Globus pallidus (tissue), 1 donor: ENCODE results near the gene GALNTL6.

Experiments used
- DNase-seq: peaks from one replicate; pipeline ENCODE4 v3.0.0-alpha.2; 2015; ENCODE audit warnings: low spot score

GALNTL6 gene

GRCh38 chr4:172207258-172207657 is 394.1 kb downstream of the GALNTL6 start:
- peak; percentile 24 for DNase-seq

- DNase-seq, result peak; percentile 22
These were observed 394.7 kb downstream of the GALNTL6 start for GRCh38 chr4:172207886-172208285.

- no peak for DNase-seq
These were observed 407.5 kb downstream of the GALNTL6 start for GRCh38 chr4:172220679-172221078.

- DNase-seq, result no peak
These were observed 412.3 kb downstream of the GALNTL6 start for GRCh38 chr4:172225457-172225856.

- no peak for DNase-seq
These were observed 419.8 kb downstream of the GALNTL6 start for GRCh38 chr4:172232966-172233365.

GRCh38 chr4:172243551-172243950 is 430.3 kb downstream of the GALNTL6 start:
- no peak for DNase-seq

- DNase-seq, result no peak
These were observed 432.3 kb downstream of the GALNTL6 start for GRCh38 chr4:172245516-172245915.

GRCh38 chr4:172253409-172253808 is 440.2 kb downstream of the GALNTL6 start:
- DNase-seq, result no peak

- DNase-seq, result no peak
These were observed 443.6 kb downstream of the GALNTL6 start for GRCh38 chr4:172256820-172257219.

GRCh38 chr4:172270397-172270796 is 457.2 kb downstream of the GALNTL6 start:
- no peak for DNase-seq

- DNase-seq, result no peak
These were observed 473.9 kb downstream of the GALNTL6 start for GRCh38 chr4:172287117-172287516.

- DNase-seq, result no peak
These were observed 492.5 kb downstream of the GALNTL6 start for GRCh38 chr4:172305698-172306097.

GRCh38 chr4:172308078-172308477 is 494.9 kb downstream of the GALNTL6 start:
- DNase-seq, result no peak

- DNase-seq, result no peak
These were observed 498.5 kb downstream of the GALNTL6 start for GRCh38 chr4:172311682-172312081.

GRCh38 chr4:172323288-172323687 is 510.1 kb downstream of the GALNTL6 start:
- no peak for DNase-seq

- no peak for DNase-seq
These were observed 531.2 kb downstream of the GALNTL6 start for GRCh38 chr4:172344308-172344938.

GRCh38 chr4:172348426-172348825 is 535.2 kb downstream of the GALNTL6 start:
- DNase-seq, result no peak

- DNase-seq, result no peak
These were observed 539.2 kb downstream of the GALNTL6 start for GRCh38 chr4:172352356-172352755.

- DNase-seq, result no peak
These were observed 542.8 kb downstream of the GALNTL6 start for GRCh38 chr4:172356016-172356415.

- no peak for DNase-seq
These were observed 543.9 kb downstream of the GALNTL6 start for GRCh38 chr4:172357006-172357540.

- no peak for DNase-seq
These were observed 549.4 kb downstream of the GALNTL6 start for GRCh38 chr4:172362569-172362968.

- no peak for DNase-seq
These were observed 556.3 kb downstream of the GALNTL6 start for GRCh38 chr4:172369471-172369959.

- DNase-seq, result no peak
These were observed 564.4 kb downstream of the GALNTL6 start for GRCh38 chr4:172377486-172378140.
